GM21529 (cell line): ENCODE results near the gene SYT15.
"Not testable (repeated sequence)": the region's sequence is repeated elsewhere in the genome, so short reads cannot be mapped to it uniquely, and the experiment has no call there.

Experiments used
- ATAC-seq: cut with Tn5 transposase; IDR thresholded peaks from one replicate; pipeline ENCODE4 v1.9.1; 2021; ENCODE audit not compliant: unreplicated experiment

The SYT15 gene

DNA sequence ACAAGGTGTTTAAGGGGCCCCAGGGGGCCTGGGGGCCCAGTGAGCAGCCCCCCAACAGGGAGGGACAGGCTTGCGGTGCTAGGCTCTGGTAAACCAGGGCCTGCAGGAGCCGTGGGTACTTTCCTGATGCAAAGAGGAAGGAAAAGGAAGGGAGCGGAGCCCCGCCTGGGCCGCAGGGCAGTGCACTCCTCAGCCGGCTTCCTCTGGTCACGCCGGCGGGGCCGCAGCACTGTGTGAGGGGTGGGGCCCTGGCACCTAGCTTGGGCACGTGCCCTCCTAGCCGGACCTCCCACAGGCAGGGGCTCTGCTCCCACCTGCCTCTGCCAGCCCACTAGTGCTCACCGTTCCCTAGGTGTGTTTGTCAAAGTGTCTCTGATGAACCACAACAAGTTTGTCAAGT is 6.3 kb downstream of the SYT15 start:
- ATAC-seq, result not testable (repeated sequence)

DNA sequence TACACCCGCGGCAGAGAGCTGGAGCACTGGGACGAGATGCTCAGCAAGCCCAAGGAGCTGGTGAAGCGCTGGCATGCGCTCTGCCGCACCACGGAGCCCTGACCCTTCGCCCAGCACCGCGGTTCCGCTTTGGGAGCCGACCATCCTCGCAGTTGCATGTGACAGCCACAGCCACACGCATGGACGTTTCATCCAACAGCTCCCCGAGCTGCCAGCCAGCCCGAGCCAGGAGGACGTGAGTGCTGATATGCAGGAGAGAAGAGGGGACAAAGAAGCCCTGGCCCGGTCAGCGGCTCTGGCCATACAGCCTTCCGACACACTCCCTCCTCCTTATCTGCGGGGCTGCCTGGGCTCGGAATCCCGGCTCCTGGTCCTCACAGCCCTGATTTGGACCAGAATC is 8.6 kb downstream of the SYT15 start:
- not testable (repeated sequence) for ATAC-seq

DNA sequence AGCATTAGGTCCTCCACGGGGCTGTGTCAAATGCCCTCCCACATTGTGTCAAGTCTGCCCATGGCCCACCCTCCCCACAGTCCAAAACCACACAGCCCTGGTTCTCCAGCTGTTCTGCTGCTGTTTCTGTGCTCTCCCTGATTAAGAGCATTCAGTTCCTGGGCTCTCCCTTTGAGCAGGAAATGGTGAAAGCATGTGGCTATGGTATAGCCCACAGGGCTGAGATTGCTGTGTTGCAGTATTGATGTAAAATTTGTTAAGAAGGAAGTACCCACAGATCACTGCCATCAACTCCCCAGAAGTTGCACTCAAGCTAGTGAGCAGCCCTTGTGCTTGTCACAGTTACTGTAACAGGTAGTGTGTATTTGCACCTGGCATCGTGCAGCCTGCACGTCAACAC is 9.3 kb downstream of the SYT15 start:
- not testable (repeated sequence) for ATAC-seq

DNA sequence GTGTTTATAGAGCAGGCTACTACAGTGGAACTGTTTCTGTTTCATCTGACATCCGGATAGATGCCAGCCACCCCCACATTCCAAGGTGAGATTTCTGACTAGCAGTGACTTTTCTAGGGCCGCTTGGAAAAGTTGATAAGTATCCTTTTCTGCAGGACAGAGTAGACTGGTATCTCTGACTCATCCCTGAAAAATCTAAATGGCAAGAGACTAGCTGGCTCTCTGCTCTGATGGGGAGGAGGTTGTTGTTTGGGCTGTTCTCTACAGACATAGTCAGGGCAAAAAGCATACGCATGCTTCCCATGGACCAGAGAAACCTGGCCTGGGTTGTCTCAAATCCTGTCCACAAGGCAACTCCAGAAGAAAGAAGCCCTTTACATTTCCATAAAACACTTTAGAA is 10.7 kb downstream of the SYT15 start:
- not testable (repeated sequence) for ATAC-seq

DNA sequence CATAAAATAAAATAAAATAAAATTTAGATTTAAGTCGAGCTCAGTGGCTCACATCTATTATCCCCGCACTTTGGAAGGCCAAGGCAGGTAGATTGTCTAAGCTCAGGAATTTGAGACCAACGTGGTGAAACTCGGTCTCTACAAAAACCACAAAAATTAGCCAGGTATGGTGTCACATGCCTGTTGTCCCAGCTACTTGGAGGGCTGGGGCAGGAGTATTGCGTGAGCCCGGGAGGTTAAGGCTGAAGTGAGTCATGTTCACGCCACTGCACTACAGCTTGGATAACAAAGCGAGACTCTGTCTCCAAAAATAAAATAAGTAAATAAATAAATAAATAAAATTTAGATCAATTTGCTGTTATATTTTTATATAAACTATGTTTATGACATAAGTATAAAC is 12.1 kb downstream of the SYT15 start:
- not testable (repeated sequence) for ATAC-seq

DNA sequence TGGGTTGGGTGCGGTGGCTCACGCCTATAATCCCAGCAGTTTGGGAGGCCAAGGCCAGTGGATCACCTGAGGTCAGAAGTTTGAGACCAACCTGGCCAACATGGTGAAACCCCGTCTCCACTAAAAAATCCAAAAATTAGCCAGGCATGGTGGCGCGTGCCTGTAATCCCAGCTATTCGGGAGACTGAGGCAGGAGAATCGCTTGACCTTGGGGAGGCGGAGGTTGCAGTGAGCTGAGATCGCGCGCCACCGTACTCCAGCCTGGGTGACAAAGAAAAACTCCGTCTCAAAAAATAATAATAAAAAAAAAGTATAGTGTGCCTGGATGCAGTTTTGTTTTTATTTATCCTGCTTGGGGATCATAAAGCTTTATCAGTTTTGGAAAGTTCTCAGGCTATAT is 14.4 kb downstream of the SYT15 start:
- not testable (repeated sequence) for ATAC-seq

DNA sequence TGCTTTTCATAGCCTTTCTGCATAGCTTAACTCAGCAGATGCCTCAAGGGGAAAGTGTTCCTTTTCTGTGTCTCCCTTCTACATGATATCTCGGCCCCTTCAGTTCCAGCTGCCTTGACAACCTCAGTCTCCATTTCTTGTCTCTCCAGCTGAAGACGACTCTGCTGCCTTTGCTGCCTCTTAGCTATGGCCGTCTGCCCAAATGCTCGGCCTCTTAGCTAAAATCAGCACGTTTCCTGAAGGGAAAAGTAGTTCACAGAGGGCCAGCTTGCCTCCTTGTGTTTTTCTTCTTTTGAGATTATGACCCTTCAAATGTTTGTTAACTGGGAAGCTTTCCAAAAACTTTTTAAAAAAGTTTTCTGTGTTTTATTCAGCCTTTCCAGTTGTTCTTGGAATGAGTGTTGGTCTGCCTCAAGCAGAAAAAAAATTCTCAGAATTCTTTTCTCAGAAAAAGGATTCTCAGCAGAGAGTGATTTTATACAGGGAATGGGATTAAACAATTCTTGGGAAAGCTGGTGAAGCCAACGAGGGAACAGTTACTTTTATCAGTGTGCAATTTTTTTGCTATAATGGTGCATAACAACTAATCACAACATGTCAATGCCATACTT is 15.6 kb downstream of the SYT15 start:
- ATAC-seq, result not testable (repeated sequence)

DNA sequence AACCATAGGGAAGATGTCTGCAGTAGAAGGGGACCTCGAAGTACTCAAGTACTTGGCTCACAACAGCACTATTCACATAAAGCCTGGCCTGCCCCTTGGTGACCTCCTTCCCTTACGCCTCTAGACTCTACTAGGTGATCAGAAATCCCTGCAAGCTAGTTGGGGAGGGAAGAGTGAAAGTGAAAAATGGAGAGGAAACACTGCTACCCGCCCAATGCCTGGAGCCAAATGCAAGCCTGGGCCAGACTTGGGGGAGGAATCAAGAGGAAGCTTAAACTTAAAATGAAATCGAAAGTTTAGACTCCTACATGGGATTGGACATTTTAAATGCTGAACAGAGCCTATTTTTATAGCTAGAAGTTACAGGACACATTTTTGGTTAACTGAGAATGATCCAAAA is 17.6 kb downstream of the SYT15 start:
- not testable (repeated sequence) for ATAC-seq

DNA sequence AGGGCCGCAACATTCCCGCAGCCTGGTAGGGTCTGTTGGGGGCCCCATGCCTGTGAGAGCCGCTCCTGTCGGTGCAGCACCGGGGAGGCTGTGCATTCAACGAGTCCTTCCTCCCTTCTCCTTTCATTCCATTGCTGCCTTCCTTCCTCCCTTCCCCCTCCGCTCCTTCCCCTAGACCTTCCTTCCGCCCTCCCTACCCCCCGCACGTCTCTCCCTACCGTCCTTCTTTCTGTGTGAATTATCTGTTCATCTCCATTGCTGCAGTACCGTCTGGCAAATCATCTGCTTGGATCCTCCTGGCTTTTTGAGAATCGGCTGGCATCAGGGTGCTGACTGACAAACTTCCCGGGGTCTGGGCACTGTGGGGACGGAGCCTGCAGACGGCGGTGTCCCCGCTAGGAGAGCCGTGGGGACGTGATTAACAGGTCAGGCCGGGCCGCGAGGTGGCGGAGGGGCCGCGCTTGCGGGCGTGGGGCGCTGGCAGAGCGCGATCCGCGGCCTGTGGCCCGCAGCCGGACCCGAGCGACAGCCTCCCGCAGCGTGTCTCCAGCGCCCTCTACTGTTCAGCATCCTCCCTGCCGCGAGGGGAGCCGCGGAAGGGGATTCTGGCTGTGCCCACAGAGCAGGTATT is 18.8 kb downstream of the SYT15 start:
- ATAC-seq, result peak; percentile 82

DNA sequence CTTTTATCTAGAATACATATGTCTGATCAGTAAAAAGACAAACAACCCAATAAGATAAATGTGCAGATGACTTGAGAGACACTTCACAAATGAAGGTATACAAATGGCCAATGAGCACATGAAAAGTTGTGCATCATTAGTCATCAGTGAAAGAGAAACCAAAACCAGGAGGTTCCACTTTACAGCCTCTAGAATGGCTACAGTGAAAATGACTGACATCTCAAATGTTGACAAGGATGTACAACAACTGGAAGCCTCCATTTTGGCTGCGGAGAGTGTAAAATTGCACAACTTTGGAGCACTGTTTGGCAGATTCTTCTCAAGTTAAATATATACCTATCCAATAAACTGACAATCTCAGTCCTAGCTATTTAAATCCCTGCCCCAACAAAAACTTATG is 21.6 kb downstream of the SYT15 start:
- peak; percentile 66 for ATAC-seq

DNA sequence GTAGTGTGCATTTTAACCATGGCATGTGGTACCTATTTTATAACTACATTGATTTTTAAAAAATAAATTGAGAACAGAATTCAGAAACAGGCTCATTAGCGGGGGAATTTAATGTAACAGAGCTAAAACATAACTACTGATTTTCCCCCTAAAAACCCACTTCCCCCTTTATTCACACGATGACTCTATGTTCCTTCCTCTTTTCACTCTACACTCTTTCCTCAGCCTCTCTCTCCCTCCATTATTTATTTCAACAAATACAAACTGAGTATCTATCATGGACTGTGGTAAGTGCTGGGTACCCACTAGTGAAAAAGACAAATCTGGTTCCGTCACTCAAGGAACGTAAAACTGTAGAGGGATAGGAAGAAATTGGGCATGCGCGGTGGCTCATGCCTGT is 36.6 kb downstream of the SYT15 start:
- not testable (repeated sequence) for ATAC-seq

DNA sequence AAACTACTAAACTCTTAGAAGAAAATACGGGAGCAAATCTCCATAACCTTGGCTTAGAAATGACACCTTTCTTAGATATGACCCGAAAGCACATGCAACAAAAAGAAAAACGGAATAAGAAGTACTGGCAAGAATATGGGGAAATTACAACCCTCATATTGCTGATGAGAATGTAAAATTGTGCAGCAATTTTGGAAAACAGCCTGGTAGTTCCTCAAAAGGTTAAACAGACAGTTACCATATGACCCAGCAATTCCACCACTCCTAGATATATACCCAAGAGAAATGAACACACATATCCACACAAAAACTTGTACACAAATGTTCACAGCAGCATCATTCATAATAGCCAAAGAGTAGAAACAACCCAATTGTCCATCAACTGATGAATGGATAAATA is 37.3 kb downstream of the SYT15 start:
- not testable (repeated sequence) for ATAC-seq

DNA sequence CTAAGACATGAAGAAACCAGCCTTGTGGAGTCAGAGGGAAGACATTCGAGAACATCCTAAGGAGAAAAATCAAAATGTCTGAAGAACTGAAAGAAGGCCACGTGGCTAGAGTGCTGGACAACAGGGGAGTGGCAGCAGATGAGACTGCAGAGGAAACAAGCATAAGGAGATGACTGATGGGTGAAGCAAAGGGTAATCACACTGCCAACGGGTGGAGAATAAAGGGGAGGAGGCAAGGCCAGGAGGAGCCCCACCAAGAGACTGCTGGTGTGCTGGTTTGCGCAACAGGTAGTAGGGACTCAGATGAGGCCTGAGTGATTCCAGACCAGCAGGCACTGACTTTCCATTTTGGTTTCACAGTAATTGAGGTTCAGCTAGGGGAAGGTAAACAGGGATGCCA is 38.2 kb downstream of the SYT15 start:
- ATAC-seq, result not testable (repeated sequence)

DNA sequence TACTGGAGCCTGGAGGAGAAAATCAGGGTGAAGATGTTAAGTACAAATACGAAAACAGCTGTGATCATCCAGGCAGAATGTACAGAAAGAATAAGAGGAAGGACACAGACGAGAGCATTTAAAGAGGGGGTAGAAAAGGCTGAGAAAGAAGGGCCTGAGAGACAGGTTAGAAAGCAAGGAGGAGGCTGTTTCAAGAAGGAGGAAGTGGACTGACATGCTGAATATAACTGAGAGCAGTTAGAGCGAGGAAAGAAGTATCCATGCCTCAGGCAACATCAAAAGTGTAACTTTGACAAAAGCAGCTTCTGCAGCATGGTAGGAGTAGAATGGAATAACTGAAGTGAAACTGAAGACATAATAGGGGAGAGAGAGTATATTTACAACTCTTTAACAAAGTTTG is 39.0 kb downstream of the SYT15 start:
- not testable (repeated sequence) for ATAC-seq

DNA sequence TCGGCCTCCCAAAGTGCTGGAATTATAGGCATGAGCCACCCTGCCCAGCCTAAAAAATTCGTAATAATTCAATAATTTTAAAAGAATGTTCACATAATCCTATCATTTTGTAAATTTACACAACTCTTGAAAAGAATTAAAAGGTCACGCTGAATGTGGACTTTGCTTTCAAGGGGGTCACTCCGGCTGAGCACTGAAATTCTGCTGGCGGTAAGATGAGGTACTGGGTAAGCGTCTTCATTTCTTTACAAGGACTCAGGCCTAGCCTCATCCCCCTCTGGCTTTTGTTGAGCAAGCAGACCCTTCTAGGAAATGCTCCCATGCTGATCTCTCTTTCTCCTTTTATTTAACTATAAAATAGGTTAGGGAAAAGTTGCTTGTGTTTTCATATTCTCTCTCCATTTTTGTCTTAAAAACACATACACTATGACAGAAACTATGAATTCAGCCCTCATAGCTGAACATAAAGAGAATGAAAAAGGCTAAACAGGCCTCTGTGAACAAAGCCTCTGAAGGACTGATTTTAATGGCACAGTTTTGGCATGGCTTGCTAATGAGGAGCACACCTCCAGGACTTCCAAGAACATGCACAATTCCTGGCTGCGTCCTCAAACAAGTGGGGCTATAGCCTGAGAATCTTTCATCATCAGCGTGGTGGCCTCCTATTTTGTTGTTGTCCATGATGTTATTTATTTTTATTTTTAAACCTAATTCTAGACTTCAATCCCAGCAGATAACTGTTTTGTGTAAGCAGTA is 45.1 kb downstream of the SYT15 start:
- ATAC-seq, result not testable (repeated sequence)

DNA sequence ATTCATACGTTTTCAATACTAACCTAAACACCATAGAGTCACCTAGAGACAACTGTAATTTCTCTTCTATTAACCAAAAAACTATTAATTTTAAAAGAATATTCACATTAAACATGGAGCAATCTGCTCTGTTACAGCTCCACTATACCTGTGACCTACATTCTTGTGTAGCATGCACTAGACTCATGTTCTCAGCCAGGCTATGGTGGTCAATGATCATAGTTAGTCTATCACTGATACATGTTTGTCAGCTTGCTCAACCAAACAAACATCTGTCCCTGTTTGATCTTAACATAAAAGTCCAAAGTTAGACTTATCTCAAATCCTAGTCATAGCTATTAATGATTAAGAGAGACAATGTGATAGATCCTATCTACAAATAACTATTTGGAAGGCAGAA is 50.9 kb downstream of the SYT15 start:
- ATAC-seq, result not testable (repeated sequence)

DNA sequence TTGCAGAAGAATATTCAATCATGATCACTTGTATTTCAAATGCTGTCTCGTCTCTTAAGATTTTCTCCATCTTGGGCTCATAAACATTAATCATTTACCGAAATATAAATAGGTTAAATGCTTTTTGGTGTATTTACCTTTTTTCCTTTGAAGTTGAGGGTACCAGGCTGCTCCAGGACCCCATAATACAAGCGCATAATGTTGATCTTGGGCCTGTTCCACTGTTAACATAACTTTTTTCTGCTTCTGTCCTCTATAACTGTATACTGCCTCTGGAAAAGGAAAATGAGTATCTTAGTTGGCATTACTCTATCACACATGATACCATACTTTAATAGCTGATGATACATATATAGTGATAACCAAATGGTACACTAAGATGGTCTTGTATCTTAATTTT is 51.9 kb downstream of the SYT15 start:
- ATAC-seq, result not testable (repeated sequence)

DNA sequence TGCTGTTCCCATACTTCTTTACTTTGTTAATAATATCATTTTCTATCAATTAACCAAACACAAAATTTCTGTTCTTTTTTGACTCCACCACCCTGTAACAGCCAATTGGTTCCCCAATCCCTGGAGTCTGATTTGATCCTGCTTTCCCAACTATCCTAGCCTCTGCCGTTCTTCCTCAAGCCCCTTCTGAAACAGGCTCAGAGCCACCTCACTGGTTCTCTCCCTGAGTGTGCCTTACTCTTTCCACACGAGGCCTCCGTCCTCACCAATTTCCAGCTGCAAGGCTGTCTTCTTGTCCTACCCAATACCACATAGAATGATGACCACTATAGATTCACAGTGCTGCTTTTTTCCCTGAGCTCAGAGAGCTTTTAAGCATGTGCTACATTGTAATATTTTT is 52.8 kb downstream of the SYT15 start:
- ATAC-seq, result not testable (repeated sequence)

DNA sequence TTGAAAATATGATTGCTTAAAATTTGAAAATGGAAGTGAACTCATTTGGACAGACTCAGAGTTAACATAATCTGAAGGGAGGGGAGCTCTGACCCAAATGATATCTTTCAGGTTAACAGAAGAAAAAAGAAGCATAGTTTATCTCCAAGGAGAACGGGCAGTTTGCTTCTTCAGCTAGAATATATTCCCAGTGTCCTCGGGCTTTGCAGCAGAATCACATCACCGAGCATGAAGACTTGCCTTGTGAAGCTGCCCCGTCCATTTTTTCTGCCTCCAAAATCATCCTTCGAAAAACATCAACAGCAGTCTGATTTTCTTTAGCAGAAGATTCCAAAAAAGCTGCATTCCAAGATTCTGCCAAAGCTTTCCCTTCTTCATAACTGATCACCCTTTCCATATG is 55.8 kb downstream of the SYT15 start:
- not testable (repeated sequence) for ATAC-seq

DNA sequence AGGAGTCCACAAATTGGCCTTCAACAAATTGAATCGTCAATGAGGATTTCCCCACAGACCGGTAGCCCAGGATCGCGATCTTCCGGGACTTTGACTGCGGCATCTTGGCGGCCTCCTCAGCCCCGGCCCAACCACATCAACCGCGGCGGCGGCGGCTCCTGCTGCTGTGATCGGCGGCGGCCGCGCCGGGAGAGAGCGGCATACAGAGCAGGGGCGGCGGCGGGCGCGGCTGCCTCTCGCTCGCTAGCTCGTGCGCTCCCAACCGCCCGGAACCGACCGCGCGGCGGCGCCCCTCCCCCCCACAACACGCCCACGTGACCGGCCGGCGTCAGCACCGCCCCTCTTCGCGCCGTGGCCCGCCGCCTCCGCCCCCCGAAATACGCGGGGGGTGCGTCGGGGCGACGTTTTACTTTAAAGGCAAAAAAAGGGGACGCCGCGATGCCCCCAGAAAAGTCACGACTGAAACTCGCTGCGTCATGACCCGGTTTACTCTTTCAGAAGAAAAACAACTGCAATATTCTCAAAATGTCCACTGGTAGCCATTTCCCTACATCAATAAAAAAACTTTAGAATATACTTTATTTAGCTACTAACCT is 56.5 kb downstream of the SYT15 start:
- ATAC-seq, result peak; percentile 89

DNA sequence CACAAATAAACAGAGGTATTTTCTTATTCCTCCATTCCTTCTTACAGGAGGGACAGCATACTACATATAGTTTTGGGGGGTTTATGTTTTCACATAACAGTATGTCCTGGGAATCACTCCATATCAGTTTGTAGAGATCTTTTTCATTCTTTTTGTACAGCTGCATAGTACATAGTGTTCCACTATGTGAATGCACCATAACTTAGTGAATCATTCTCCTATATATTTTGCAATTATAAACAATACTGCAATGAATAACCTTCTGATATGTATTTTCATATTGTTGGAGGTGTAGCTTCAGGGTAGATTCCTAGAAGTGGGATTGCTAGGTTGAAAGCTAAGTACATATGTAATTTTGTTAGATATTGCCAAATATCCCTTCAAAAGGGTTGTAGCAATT is 61.1 kb downstream of the SYT15 start:
- ATAC-seq, result not testable (repeated sequence)
